Heart right ventricle (tissue), 16 donors: ENCODE data around the gene PRKCE. TPM values are rescaled to one million over a fixed set of nuclear protein-coding genes. Genes with fewer than 3 reads are reported as not detected.

ENCODE experiments used
- ATAC-seq, 8 donors: fragments of 200-7000 bp; cut with Tn5 transposase; one replicate each; pipeline ENCODE4 v1.9.1; 2020; ENCODE audit warnings: mild to moderate bottlenecking in 8 of 8, moderate library complexity in 8 of 8, moderate number of reproducible peaks in 1 of 8
- DNase-seq, 2 donors: peaks; one replicate each; pipeline ENCODE4 v3.0.0-alpha.2; 2020
- H3K27ac ChIP-seq, 10 donors: fragments of 200-600 bp; sonication (generic) in 2 of 10; one replicate each; pipeline versions ENCODE4 v1.5.0 to v1.8.0; 2020 to 2022; ENCODE audit warnings: mild to moderate bottlenecking in 3 of 10
- H3K27me3 ChIP-seq, 7 donors: fragments of 200-600 bp; one replicate each; pipeline ENCODE4 v1.8.0; 2021 to 2022; ENCODE audit warnings: mild to moderate bottlenecking in 2 of 7
- H3K36me3 ChIP-seq, 9 donors: fragments of 200-600 bp; sonication (generic) in 1 of 9; one replicate each; pipeline versions ENCODE4 v1.5.0 to v1.8.0; 2020 to 2022; ENCODE audit warnings: mild to moderate bottlenecking in 2 of 9
- H3K4me1 ChIP-seq, 9 donors: fragments of 200-600 bp; sonication (generic) in 1 of 9; one replicate each; pipeline versions ENCODE4 v1.5.0 to v1.8.0; 2020 to 2022; ENCODE audit warnings: mild to moderate bottlenecking in 4 of 9
- H3K4me3 ChIP-seq, 10 donors: fragments of 200-600 bp; sonication (generic) in 2 of 10; one replicate each; pipeline versions ENCODE4 v1.5.0 to v1.8.0; 2020 to 2022; ENCODE audit warnings: mild to moderate bottlenecking in 7 of 10, moderate library complexity in 2 of 10
- H3K9me3 ChIP-seq, 11 donors: fragments of 200-600 bp in 10 of 11; sonication (generic) in 2 of 11; one replicate each; pipeline versions ENCODE4 v1.5.0 to v1.8.0; 2013 to 2022; ENCODE audit warnings: mild to moderate bottlenecking in 2 of 11, control low read depth in 1 of 11, moderate library complexity in 1 of 11
- CTCF ChIP-seq, 9 donors: fragments of 200-600 bp; sonication (generic) in 2 of 9; IDR thresholded peaks; one replicate each; pipeline versions ENCODE4 v1.5.0 to v1.8.0; 2021 to 2022; ENCODE audit warnings: antibody characterized with exemption in 9 of 9, mild to moderate bottlenecking in 5 of 9, moderate library complexity in 1 of 9
- WGBS, 2 donors: extraction: QIAGEN DNeasy Blood & Tissue Kit; methylation state at CpG; one replicate each; pipeline ENCODE4 v1.1.7; 2013; ENCODE audit warnings: inconsistent platforms in 1 of 2; 5-methylcytosine and 5-hydroxymethylcytosine counted together
- intact Hi-C, 10 donors: fragments of 100-400 bp; cut with DNase I; formaldehyde crosslinking; loops; one replicate each; pipeline versions ENCODE4 v1.11.1 to v1.14.2; 2022
- polyA plus RNA-seq, 2 donors: library from polyadenylated mRNA; stranded (reverse); fragments of 200-250 nt; gene quantifications; one replicate each; pipeline ENCODE4 v1.2.3, GENCODE V29; 2013
- total RNA-seq, 10 donors: library from RNA; stranded (reverse); fragmentation: NEBNext Ultra II Directional in 3 of 10; extraction: Animal tissue kit (Norgen Biotek cat#: 25700) in 3 of 10; gene quantifications; one replicate each; pipeline versions ENCODE4 v1.2.1 to v1.2.4, GENCODE V29; 2021 to 2023
- donor health status: Arrhythmogenic right ventricular cardiomyopathy.
- donor health status: ischemic (EF 13 %, LVEDD 7.1; RV severe dilation, severe dysfunction).
- donor health status: healthy with polysubstance abuse.
- donor health status: DM: no; HTN: yes; CAD: no.
- donor health status: DM: no; HTN: no; CAD: no.
- donor health status: ischemic (EF 25% LVEDD 6.9; RV normal size, moderate dysfunction).
- donor health status: ischemic (EF 25% LVEDD 5.7; RV mildly dilated, moderate dysfunction).
- donor health status: healthy.
- donor health status: DM: yes; HTN: yes; CAD: no.
- donor health status: Ischemic cardiomyopathy.
- donor health status: ischemic (EF 35%, LVEDD 5.7; RV mildly dilated, moderate dysfunction).
- donor health status: nonischemic (EF 11% LVEDD 7.7; RV severe dilation, severe dysfunction).
- donor health status: DM: yes; HTN: yes; CAD: no.
- donor health status: PGD.
- donor health status: ischemic (EF 29% LVEDD 5.4; RV normal size, mild dysfunction).
- donor health status: nonischemic (EF 23%, LVEDD 6.1; RV moderate dilation, normal function).

PRKCE gene
- total and polyA plus RNA-seq, 12 donors, result 3.7 to 22.7 (median 16.7) TPM

DNA sequence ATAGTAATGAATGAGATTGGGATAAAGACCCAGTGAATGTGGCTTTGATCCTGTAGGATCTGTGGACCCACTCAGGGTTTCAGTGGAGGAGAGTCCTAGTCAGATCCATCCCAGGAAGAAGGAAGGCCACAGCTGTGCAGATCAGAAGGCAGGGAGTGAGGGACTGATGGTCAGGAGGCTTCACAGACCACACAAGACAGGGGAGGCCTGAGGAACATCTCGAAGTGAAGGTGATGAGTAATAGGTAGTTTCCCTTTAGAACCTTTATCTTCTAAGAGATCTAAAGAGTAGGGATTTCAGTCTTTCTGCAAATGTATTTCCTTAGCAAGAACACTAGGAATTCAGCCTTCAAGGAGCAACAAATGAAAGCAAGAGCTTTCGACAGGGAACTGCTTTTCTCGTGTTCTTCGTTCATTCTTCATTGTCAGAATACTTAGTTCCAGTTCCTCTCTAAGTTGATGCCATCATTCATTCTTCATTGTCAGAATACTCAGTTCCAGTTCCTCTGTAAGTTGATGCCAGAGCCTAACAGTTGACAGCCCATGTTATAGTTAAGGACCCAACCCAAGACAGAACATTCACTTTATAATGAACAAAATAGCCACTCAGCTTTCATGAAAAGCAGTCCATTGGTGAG is 495.5 kb downstream of the PRKCE start:
- H3K4me3 ChIP-seq, result no peak overlapping the region
- WGBS, 2 donors, result 72 to 77% methylated on average over 4 of the region's 4 CpGs
- H3K27me3 ChIP-seq, result no peaks in the 10 kb centered on the region
- no peak for DNase-seq
- H3K4me1 ChIP-seq, result peaks cover 0 to 50% (median 28%) of the 10 kb centered on the region in 9 donors
- TF ChIP-seq CTCF (IDR thresholded peaks at IDR 0.05), result no peak
- peaks cover 0 to 13% (median 0%) of the 10 kb centered on the region in 9 donors for H3K36me3 ChIP-seq
- peak overlapping the region in 5 of 10 donors; percentile 8 to 44 (median 28) for H3K27ac ChIP-seq
- no peak for ATAC-seq
- intact Hi-C loops, result no loop called here
- no peaks in the 10 kb centered on the region for H3K9me3 ChIP-seq

GRCh38 chr2:46147626-46148368 is 496.3 kb downstream of the PRKCE start:
- WGBS, 2 donors, result 96% methylated on average over 6 of the region's 6 CpGs
- no peak for TF ChIP-seq CTCF (IDR thresholded peaks at IDR 0.05)
- Histone ChIP-seq H3K9me3 (no peaks in the 10 kb centered on the region), H3K4me1 (peaks cover 0 to 41% (median 20%) of the 10 kb centered on the region in 9 donors), H3K4me3 (no peak overlapping the region), H3K27ac (peak overlapping the region in 1 of 10 donors; percentile 44), H3K27me3 (no peaks in the 10 kb centered on the region), H3K36me3 (peaks cover 0 to 22% (median 0%) of the 10 kb centered on the region in 9 donors)
- intact Hi-C loops, result no loop called here
- ATAC-seq, result no peak
- no peak for DNase-seq

GRCh38 chr2:46148369-46148736 is 496.9 kb downstream of the PRKCE start:
- ATAC-seq (no peak), DNase-seq (no peak)
- peaks cover 0 to 36% (median 14%) of the 10 kb centered on the region in 9 donors for H3K4me1 ChIP-seq
- no peaks in the 10 kb centered on the region for H3K9me3 ChIP-seq
- no peaks in the 10 kb centered on the region for H3K27me3 ChIP-seq
- H3K27ac ChIP-seq, result no peak overlapping the region
- no peak for TF ChIP-seq CTCF (IDR thresholded peaks at IDR 0.05)
- intact Hi-C loops, result no loop called here
- peaks cover 0 to 27% (median 0%) of the 10 kb centered on the region in 9 donors for H3K36me3 ChIP-seq
- WGBS, 2 donors, result 95 to 98% methylated on average over 2 of the region's 2 CpGs
- no peak overlapping the region for H3K4me3 ChIP-seq

GRCh38 chr2:46150445-46150955 is 499.0 kb downstream of the PRKCE start:
- peaks cover 0 to 26% (median 11%) of the 10 kb centered on the region in 9 donors for H3K4me1 ChIP-seq
- no peak for DNase-seq
- no peaks in the 10 kb centered on the region for H3K9me3 ChIP-seq
- 79 to 86% methylated on average over 3 of the region's 3 CpGs for WGBS, 2 donors
- no peak for ATAC-seq
- H3K4me3 ChIP-seq, result no peak overlapping the region
- H3K27me3 ChIP-seq, result no peaks in the 10 kb centered on the region
- intact Hi-C loops, result no loop called here
- peak overlapping the region in 4 of 10 donors; percentile 23 to 66 (median 44) for H3K27ac ChIP-seq
- peaks cover 0 to 28% (median 0%) of the 10 kb centered on the region in 9 donors for H3K36me3 ChIP-seq
- no peak for TF ChIP-seq CTCF (IDR thresholded peaks at IDR 0.05)
